ENCODE results near the gene DGKH. TPM values are rescaled to one million over a fixed set of nuclear protein-coding genes. Genes with fewer than 3 reads are reported as not detected.

DGKH gene
- total and polyA plus RNA-seq, 9 of the 15 experiments (the other 6 are each of a cell fraction or from before 2014, with no cell fraction given): 0.38 to 4.4 (median 3.1) TPM

DNA sequence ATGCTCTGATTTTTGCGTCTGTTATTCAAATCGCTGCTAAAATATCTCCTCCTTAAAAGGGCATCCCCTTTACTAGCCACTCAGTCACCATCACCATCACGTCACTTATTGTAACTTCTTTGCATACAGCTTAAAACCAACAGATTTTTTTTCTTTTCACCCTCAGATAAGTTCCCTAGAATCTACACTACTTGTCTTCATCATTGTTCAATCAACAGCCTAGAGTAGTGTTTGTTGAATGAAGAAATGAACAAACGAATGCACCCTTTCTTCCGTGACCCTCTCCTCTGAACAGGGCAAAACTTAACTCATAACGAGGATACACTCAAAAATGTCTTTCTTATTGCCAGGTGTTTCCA, 222.4 kb downstream of the DGKH start:
- no peaks in the 10 kb centered on the region for H3K27me3 ChIP-seq (ENCODE audit: control insufficient read depth in 2 of 2, insufficient read depth in 2 of 2, low read length in 2 of 2)
- H3K4me3 ChIP-seq: no peak overlapping the region
- peak overlapping the region; percentile 85; the same call in 1 of the 2 replicates for H2AFZ ChIP-seq (ENCODE audit: low read depth, low read length)
- no peak for FAIRE-seq
- H3K9me3 ChIP-seq (replicated peaks; ENCODE audit: control insufficient read depth, insufficient read depth, low read depth, low read length): peaks cover 7% of the 10 kb centered on the region
- peaks cover 39% of the 10 kb centered on the region for H3K79me2 ChIP-seq (ENCODE audit: control insufficient read depth, insufficient read depth, low read length)
- intact Hi-C loops (cut with micrococcal nuclease): loop anchor here (5.0 to 10.0 kb wide), 2 partner anchors 99 to 226 kb away; partner anchors contain the start of gene DGKH
- no peaks in the 10 kb centered on the region for H3K9me1 ChIP-seq (ENCODE audit: control insufficient read depth, insufficient read depth, low read length)
- ChIA-PET CTCF (ENCODE audit: low intra/inter-chr PET ratio) (no interaction called here), POLR2A (interaction anchor here (1.2 kb wide), 1 partner anchor 44 kb away, joined by 3 read pairs; no protein-coding TSS in a partner anchor)
- TF ChIP-seq ZNF444 (CRISPR knock-in tag; IDR thresholded peaks at IDR 0.05): no peak
- TF ChIP-seq ZNF280A (IDR thresholded peaks at IDR 0.05; ENCODE audit: low read depth, partially characterized antibody): peak; percentile 4
- H3K4me1 ChIP-seq (replicated peaks in 1 of 2; ENCODE audit: control insufficient read depth in 2 of 2, insufficient read depth in 2 of 2, low read length in 2 of 2): peaks cover 7 to 11% of the 10 kb centered on the region in 2 experiments; a peak in 4 of 5 replicates
- in situ Hi-C loops (cut with MboI): no loop called here
- ATAC-seq: no peak
- WGBS (ENCODE audit: insufficient coverage, low coverage, missing lambda C conversion rate): 98% methylated on average over 6 of the region's 6 CpGs
- no peak overlapping the region; the same call in 2 of the 3 replicates for H3K27ac ChIP-seq (ENCODE audit: extremely low read depth, low read depth, low read length)
- H3K4me2 ChIP-seq (ENCODE audit: insufficient read depth, low read length): peak overlapping the region; percentile 55; the same call in 1 of the 2 replicates
- no peaks in the 10 kb centered on the region; the same call in 2 of the 3 replicates for H3K36me3 ChIP-seq (ENCODE audit: control insufficient read depth, insufficient read depth, low read length)
- DNase-seq (ENCODE audit: extremely low read depth in 1 of 4, low spot score in 3 of 4): no peak
- no TSS peak for BruUV-seq (replicated peaks)
- H4K20me1 ChIP-seq (replicated peaks; ENCODE audit: control insufficient read depth, insufficient read depth, low read length): no peaks in the 10 kb centered on the region
- H3K9ac ChIP-seq (ENCODE audit: insufficient read depth in 1 of 2, low read depth in 2 of 2, low read length in 2 of 2): no peak overlapping the region

All from K562 (cell line).